Measurements from ENCODE around the gene MROH2B. TPM values are rescaled to one million over a fixed set of nuclear protein-coding genes. Genes with fewer than 3 reads are reported as not detected.

MROH2B gene
- total and polyA plus RNA-seq, 2 of the 13 experiments (the other 11 are each of a cell fraction or from before 2014, with no cell fraction given), result not detected

DNA sequence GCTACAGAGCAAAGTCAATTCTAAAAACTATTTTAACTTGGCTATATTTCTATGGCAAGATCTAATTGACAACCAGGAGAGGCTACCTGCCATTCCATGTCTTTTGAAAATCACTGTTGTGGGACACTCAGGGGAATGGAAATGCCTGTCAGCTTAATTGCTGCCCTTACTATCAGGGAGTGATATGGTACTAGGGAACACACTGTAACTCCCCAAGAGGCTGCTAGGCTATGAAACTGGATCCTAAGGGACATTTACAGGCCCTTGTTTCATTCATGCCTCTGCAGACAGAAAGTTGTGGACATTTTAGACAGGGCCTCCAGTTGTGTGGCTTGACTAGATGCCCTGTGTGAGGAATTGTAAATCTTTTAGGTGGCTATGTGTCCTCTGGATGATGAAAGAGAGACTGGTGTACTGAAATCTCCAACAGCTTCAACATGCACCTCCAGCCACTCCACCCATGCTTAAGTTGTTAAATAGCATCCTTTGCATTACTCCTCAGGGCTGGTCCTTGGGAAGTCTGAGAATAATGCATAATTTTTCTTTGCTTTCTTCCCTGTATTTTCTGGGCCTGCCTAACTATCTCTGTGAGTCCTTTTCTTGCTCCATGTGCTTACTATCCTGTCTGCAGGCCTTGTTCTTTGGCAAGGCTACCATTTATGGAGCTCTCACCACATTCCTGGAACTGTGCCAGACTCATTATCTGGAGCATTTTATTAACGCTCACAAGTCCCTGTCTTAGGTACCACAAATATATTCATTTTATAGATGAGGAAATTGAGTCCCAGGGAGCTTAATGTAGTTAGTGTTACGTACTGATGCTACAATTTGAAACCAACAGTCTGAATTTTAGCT lies 3.2 kb downstream of the MROH2B start (continued):
- TF ChIP-seq, protein P1, sequence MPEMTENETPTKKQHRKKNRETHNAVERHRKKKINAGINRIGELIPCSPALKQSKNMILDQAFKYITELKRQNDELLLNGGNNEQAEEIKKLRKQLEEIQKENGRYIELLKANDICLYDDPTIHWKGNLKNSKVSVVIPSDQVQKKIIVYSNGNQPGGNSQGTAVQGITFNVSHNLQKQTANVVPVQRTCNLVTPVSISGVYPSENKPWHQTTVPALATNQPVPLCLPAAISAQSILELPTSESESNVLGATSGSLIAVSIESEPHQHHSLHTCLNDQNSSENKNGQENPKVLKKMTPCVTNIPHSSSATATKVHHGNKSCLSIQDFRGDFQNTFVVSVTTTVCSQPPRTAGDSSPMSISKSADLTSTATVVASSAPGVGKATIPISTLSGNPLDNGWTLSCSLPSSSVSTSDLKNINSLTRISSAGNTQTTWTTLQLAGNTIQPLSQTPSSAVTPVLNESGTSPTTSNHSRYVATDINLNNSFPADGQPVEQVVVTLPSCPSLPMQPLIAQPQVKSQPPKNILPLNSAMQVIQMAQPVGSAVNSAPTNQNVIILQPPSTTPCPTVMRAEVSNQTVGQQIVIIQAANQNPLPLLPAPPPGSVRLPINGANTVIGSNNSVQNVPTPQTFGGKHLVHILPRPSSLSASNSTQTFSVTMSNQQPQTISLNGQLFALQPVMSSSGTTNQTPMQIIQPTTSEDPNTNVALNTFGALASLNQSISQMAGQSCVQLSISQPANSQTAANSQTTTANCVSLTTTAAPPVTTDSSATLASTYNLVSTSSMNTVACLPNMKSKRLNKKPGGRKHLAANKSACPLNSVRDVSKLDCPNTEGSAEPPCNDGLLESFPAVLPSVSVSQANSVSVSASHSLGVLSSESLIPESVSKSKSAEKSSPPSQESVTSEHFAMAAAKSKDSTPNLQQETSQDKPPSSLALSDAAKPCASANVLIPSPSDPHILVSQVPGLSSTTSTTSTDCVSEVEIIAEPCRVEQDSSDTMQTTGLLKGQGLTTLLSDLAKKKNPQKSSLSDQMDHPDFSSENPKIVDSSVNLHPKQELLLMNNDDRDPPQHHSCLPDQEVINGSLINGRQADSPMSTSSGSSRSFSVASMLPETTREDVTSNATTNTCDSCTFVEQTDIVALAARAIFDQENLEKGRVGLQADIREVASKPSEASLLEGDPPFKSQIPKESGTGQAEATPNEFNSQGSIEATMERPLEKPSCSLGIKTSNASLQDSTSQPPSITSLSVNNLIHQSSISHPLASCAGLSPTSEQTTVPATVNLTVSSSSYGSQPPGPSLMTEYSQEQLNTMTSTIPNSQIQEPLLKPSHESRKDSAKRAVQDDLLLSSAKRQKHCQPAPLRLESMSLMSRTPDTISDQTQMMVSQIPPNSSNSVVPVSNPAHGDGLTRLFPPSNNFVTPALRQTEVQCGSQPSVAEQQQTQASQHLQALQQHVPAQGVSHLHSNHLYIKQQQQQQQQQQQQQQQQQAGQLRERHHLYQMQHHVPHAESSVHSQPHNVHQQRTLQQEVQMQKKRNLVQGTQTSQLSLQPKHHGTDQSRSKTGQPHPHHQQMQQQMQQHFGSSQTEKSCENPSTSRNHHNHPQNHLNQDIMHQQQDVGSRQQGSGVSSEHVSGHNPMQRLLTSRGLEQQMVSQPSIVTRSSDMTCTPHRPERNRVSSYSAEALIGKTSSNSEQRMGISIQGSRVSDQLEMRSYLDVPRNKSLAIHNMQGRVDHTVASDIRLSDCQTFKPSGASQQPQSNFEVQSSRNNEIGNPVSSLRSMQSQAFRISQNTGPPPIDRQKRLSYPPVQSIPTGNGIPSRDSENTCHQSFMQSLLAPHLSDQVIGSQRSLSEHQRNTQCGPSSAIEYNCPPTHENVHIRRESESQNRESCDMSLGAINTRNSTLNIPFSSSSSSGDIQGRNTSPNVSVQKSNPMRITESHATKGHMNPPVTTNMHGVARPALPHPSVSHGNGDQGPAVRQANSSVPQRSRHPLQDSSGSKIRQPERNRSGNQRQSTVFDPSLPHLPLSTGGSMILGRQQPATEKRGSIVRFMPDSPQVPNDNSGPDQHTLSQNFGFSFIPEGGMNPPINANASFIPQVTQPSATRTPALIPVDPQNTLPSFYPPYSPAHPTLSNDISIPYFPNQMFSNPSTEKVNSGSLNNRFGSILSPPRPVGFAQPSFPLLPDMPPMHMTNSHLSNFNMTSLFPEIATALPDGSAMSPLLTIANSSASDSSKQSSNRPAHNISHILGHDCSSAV (CRISPR knock-in tag; IDR thresholded peaks at IDR 0.05; ENCODE audit: borderline replicate concordance), result no peak
- TF ChIP-seq MEF2D (CRISPR knock-in tag; IDR thresholded peaks at IDR 0.05), result no peak
- TF ChIP-seq, protein P2, sequence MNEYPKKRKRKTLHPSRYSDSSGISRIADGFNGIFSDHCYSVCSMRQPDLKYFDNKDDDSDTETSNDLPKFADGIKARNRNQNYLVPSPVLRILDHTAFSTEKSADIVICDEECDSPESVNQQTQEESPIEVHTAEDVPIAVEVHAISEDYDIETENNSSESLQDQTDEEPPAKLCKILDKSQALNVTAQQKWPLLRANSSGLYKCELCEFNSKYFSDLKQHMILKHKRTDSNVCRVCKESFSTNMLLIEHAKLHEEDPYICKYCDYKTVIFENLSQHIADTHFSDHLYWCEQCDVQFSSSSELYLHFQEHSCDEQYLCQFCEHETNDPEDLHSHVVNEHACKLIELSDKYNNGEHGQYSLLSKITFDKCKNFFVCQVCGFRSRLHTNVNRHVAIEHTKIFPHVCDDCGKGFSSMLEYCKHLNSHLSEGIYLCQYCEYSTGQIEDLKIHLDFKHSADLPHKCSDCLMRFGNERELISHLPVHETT (CRISPR knock-in tag; conservative IDR thresholded peaks at IDR 0.05), result no peak
- no peak for TF ChIP-seq SMAD3 (CRISPR knock-in tag; IDR thresholded peaks at IDR 0.05)

Data from HepG2 (cell line).